Subcutaneous adipose tissue (tissue), 4 donors: ENCODE data around the gene COL19A1. TPM values are rescaled to one million over a fixed set of nuclear protein-coding genes. Genes with fewer than 3 reads are reported as not detected.

ENCODE experiments used
- total RNA-seq, 4 donors: library from RNA; depleted of rRNA; stranded (reverse); fragments of >200 nt; gene quantifications; one replicate each; pipeline ENCODE4 v1.1.0, GENCODE V29; 2016
- TF ChIP-seq, protein P1 (sequence below): fragments of 450-650 bp; IDR thresholded peaks from one replicate; pipeline ENCODE4 v1.5.1; 2016; ENCODE audit warnings: low read depth, mild to moderate bottlenecking, control low read depth, antibody characterized with exemption, moderate library complexity

Gene COL19A1
- total RNA-seq, 4 donors from 2014 or later, result not detected

DNA sequence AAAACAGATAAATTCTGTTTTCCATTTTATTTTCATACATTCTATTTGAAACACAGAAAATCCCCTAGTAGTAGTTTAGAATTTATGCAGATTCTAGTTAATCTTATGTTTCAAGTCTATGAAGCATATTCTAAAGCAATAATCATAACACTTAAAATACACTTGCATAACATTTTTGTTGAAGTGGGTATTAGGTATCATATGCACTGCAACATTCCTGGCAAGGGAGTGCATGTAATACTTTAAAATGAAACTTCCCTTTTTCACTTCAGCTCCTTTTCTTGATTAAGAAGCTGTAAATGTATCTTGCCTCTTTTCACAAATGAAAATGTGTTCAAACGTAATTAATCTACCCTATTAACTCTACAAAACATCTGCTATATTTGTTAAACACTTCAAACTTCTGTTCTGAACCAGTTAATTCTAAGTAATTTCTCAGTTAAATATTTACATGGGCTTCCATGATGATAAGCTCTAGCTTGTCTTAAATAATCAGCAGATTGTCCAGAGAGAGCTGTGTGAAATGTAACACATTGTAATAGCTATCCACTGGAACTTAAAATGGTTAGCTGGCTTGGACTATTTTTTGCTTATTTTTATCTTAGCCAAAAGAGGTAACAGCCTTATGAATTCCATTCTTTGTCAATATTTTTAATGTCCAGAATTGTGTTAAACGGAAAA lies 192.8 kb downstream of the COL19A1 start:
- TF ChIP-seq, protein P1, sequence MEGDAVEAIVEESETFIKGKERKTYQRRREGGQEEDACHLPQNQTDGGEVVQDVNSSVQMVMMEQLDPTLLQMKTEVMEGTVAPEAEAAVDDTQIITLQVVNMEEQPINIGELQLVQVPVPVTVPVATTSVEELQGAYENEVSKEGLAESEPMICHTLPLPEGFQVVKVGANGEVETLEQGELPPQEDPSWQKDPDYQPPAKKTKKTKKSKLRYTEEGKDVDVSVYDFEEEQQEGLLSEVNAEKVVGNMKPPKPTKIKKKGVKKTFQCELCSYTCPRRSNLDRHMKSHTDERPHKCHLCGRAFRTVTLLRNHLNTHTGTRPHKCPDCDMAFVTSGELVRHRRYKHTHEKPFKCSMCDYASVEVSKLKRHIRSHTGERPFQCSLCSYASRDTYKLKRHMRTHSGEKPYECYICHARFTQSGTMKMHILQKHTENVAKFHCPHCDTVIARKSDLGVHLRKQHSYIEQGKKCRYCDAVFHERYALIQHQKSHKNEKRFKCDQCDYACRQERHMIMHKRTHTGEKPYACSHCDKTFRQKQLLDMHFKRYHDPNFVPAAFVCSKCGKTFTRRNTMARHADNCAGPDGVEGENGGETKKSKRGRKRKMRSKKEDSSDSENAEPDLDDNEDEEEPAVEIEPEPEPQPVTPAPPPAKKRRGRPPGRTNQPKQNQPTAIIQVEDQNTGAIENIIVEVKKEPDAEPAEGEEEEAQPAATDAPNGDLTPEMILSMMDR, result no peak

DNA sequence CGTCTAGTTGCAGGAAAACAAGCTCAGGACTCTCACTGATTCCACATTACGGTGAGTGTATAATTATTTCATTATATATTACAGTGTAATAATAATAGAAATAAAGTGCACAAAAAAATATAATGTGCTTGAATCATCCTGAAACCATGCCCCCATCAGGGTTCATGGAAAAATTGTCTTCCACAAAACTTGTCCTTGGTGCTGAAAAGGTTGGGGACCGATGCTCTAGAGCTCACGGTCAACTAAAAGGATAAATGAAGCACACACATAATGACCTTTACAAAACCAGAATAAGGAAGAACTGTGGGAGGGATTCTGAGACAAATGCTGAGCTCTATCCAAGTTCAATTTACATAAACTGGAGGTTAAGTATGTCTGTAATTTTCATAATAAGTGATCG lies 194.3 kb downstream of the COL19A1 start:
- TF ChIP-seq, protein P1, result no peak

DNA sequence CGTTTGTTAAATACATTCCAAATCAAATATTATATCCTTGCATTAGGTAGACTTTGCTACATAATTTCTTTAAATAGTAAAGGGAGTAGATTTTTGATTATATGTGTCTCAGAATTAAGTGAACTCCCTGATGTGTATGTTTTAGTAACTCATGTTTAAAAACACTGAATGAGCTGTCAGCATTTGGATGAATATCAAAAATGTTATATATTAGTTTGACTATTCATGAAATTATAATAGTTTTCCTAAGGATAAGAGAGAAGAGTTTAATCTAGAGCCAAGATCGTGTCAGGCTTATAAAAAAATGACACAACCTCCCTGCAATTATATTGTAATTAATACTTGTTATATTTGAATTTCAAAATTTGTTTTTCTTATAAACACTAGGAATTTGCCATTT lies 195.2 kb downstream of the COL19A1 start:
- TF ChIP-seq, protein P1, result no peak

DNA sequence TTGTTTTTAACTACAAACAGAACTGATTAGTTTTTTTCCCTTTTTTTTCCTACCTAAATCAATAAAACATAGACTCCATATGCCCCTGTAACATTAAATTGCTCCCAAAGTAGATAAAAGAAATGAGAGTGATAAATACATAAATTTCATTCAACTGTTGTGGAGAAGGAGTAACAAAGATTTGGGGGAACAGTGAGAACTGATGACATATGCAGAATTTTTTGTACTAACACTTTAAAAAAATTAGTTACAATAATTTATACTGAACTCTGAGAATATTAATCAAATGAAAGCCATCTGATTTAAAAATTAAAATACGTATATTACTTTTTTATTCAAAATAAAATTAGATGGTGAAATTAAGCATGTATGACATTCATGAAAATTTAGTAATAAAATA lies 195.7 kb downstream of the COL19A1 start:
- TF ChIP-seq, protein P1, result no peak

DNA sequence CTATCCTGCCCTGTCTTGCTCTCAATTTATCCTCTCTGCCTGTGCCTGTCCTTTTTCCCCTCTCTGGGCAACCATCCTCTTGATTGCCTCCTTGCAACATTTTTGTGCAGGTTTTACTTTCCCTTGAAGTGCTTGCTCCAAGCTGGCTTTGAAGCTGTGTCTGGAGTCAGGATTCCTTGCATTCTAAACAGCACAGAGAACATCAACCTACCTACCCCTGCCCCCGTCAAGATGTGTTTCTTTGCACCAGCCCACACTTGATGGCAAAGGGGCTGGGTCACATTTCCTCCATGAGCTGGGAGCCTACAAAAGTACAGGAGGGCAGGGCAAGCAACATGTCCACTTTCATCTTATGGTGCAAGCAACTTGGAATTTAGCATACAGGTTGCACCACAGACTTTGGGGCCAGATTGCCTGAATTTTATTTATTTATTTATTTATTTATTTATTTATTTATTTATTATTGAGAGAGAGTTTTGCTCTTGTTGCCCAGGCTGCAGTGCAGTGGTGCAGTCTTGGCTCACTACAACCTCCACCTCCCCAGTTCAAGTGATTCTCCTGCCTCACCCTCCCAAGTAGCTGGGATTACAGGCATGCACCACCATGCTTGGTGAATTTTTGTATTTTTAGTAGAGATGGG lies 206.3 kb downstream of the COL19A1 start:
- TF ChIP-seq, protein P1, result no peak

DNA sequence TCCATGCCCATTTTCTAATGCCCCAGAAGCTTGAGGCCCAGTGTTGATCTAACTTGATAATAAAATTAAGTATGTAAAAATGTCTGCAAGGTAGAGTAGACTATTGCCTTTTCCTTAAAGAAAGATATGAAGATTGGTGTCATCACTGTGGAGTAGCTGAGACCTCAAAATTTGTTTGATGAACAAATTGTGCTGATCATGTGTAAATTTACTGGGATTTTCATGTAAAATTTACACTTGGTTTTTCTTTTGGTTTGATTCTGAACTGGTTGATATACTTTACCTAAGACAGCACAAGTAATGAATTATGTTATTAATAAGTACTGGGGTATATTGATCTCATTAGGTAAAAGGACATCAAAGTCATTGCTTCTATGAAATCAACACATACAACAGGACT lies 207.3 kb downstream of the COL19A1 start:
- TF ChIP-seq, protein P1, result no peak

DNA sequence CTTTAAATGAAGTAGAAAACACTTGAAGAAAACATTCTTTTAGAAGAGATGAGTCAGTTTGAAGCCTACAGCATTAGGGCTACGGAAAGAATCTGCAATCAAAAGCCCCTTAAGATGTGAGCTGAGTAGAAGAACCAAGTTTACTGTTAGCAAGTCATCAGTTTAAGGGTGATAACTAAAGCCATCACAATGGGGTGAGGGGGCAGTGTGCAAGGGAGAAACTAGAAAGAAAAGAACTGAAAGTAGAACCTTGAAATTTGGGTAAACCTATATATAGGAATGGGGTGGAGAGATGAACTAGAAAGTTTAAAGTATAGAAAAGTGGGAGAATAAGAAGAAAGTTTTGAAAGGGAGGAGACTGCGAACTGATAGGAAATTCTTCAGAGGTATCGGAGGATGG lies 212.9 kb downstream of the COL19A1 start:
- TF ChIP-seq, protein P1, result no peak
